ENCODE data around the gene MATK.

MATK gene

DNA sequence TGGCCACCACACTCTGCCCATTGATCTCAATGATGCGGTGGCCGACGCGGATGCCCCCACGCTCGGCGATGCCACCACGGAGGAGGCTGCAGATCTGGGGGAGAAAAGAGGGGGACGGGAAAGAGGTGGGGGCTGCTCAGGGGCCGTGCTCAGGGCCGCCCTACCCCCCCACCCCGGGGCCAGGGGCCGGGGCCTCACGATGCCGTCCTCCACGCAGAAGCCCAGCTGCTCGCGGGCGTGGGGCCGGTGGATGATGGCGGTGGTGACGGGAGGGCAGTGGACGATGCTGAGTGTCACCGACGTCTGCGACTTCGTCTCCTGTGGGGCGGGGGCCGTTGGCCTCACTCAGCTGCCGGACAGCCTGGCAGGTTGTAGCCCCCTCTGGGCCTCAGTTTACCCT lies 34.9 kb downstream of the MATK start:
- no peak for DNase-seq (ENCODE audit: low read depth in 2 of 2)

DNA sequence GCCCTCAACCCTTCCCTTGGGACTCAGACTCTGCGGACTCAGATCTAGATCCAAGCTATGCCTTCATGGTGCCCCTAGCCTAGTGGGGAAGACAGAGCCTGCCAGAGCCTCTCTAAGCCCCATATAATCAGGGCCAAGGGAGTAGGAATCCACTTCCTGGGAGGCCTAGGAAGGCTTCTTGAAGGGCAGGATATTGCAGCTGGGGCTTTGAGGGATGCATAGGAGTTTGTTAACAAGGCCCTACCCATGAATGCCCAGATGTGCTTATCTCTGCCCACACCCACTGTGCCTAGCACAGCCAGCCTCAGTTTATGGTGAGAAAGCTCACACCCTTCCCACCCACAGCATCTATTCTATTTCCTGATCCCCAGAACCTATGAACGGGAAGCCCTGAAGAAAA lies 36.0 kb downstream of the MATK start:
- no peak for DNase-seq (ENCODE audit: low read depth in 2 of 2)

DNA sequence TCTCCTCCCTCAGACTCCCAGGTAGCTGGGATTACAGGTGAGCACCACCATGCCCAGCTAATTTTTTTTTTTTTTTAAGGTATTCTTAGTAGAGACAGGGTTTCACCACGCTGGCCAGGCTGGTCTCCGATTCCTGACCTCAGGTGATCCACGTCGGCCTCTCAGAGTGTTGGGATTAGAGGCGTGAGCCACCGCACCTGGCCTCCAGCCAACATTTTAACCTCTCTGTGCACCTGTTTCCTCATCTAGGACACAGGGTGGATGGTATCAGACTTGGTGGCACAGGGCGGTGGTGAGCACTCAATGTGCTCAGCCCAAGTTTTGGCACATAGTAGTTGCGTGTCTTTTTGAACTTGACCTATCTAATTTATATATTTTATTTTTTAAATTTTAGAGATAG lies 37.2 kb downstream of the MATK start:
- no peak for DNase-seq (ENCODE audit: low read depth in 2 of 2)

DNA sequence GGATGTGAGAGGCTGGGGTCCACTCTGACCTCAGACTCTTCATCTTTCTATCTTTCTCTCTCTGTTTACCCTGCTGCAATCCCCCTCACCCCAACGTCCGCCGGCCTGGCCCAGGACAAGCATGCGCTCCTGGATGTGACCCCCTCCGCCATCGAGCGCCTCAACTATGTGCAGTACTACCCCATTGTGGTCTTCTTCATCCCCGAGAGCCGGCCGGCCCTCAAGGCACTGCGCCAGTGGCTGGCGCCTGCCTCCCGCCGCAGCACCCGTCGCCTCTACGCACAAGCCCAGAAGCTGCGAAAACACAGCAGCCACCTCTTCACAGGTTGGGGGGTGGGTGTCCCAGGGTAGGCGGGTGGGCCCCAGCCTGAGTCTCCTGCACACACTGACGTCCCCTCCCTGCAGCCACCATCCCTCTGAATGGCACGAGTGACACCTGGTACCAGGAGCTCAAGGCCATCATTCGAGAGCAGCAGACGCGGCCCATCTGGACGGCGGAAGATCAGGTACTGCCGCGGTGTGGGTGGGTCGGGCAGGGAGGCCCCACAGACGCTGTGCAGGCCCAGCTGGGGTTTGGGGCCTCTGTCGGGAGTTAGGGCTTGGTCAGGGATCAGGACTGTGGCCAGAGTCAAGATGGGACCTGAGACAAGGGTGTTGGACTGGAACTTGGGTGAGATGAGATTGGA lies 39.7 kb downstream of the MATK start:
- DNase-seq (ENCODE audit: low read depth in 2 of 2) = no peak

DNA sequence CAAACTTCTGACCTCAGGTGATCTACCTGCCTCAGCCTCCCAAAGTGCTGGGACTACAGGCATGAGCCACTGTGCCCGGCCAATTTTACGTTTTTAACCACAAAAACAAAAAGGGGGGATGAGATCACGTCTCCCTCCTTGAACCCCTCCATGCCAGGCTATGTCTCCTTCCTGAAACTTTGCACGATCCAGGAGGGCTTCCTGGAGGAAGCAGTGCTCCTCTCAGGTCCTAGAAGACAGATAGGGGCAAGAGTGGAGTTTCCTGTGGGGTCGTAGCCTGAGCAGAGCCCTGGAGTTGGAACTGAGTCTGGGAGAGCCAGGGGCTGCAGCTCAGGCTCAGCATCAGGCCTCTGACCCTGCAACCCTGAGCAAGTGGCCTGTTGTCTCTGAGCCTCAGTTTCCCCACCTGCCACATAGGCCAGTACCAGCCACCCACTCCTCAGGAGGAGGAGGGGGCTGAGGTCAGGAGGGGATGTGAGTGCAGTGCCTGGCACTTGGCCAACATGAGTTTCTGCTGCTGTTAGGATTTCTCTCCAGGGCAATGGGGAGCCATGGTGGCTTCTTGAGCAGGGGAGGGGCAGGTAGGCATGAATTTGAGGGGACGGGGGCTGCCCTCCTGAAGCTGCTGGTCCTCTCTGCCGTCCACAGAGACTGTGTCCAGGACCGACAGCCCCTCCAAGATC lies 40.7 kb downstream of the MATK start:
- DNase-seq (ENCODE audit: low read depth in 2 of 2) = no peak

DNA sequence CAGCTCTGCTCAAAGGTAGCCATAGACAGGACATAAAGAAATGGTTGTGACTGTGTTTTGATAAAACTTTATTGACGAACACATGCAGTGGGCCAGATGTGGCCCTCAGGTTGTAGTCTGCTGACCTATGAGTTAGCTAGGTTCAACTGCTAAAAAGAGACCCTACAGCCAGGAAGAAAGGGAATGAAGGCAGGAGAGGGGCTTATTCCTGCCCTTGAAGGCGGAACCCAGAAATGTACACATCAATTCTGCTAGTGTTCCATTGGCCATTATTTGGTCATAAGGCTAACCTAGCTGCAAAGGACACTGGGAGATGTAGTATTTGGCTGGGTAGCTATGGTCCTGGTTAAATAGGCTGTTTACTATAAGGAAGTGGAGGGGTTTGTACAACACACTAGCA lies 42.7 kb downstream of the MATK start:
- no peak for DNase-seq (ENCODE audit: low read depth in 2 of 2)

DNA sequence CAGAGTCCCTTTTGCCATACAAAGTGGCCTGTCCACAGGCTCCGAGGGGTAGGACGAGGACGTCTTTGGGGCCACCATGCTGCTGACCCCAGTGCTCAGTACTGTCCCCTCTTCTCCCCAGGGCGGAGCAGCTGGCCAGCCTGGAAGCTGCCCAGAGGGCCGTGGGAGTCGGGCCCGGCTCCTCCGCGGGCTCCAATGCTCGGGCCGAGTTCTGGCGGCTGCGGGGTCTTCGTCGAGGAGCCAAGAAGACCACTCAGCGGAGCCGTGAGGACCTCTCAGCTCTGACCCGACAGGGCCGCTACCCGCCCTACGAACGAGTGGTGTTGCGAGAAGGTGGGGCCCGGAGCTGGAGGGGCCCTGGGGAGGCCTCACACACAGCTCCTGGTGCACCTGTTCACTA lies 45.8 kb downstream of the MATK start:
- DNase-seq (ENCODE audit: low read depth in 2 of 2) = no peak

DNA sequence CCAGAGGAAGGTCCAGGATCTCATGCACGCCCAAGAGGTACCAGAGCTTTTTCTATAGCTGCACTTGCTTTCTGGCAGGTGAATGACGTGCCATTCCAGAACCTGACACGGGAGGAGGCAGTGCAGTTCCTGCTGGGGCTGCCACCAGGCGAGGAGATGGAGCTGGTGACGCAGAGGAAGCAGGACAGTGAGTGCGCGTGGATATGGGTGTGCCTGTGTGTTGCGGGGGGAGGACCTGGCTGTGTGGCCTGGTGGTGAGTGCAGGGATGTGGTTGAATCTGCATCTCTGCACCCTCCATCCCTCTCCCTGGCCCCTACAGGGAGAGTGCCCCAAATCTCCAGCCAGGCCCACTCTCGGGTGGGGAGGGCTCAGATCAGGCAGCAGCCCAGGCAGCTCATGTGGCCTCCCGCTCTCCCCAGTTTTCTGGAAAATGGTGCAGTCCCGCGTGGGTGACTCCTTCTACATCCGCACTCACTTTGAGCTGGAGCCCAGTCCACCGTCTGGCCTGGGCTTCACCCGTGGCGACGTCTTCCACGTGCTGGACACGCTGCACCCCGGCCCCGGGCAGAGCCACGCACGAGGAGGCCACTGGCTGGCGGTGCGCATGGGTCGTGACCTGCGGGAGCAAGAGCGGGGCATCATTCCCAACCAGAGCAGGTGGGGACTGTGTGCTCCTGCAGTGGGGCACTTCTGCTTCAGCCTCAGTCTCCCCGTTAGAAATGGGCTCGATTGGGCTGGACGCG lies 47.5 kb downstream of the MATK start:
- DNase-seq (ENCODE audit: low read depth in 2 of 2) = no peak

DNA sequence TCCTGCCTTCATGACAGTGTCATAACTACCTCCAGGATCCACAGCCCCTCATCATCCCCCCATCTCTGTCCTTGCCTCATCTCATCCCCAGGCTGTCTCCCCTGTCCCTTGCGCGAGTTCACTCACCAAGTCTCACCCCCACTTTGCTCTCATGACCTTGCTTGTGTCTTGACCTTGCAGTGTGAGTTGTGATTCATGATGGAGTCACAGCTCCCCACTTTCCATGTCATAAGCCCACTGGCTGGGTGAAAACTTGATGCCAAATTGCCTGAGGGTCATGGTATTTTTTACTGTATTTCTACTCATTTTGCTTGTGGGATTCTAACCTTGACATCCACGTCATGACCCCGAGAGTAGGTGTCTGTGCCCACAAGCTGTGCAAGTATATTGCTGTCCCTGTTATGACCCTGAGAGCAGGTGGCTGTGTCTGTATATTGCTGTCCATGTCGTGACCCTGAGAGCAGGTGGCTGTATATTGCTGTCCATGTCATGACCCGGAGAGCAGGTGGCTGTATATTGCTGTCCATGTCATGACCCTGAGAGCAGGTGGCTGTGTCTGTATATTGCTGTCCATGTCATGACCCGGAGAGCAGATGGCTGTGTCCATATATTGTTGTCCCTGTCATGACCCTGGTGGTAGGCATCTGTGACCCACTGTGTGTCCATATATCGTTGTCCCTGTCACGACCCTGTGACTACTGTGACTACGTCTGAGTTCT lies 48.5 kb downstream of the MATK start:
- DNase-seq (ENCODE audit: low read depth in 2 of 2) = no peak

DNA sequence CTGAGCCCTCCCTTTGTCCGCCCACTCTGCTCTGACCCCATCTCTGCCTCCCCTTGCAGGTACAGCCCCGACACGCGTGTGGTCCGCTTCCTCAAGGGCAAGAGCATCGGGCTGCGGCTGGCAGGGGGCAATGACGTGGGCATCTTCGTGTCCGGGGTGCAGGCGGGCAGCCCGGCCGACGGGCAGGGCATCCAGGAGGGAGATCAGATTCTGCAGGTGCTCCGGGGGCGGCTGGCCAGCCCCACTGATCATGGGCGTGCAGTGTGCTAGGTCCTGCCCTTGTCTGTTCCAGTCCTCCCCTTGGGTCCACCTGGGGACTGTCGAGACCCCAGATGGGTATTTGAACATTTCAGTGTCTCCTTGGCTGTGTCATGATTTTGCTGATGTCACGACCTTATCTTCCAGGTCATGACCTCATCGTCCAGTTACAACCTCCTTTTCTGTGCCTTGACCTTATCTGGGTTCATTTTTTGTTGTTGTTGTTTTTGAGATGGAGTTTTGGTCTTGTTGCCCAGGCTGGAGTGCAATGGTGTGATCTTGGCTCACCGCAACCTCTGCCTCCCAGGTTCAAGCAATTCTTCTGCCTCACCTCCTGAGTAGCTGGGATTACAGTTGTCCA lies 50.0 kb downstream of the MATK start:
- DNase-seq (ENCODE audit: low read depth in 2 of 2) = no peak

DNA sequence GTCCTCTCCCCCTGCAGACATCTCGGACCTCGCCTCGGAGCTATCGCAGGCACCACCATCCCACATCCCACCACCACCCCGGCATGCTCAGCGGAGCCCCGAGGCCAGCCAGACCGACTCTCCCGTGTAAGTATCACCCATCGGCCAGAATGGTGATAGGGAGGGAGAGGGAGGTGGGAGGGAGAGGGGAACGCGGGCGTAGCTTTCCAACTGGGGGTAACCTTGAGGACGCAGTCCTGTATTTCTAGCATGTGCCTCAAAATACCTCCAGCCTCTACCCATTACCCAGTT lies 51.9 kb downstream of the MATK start:
- DNase-seq (ENCODE audit: low read depth in 2 of 2) = no peak

DNA sequence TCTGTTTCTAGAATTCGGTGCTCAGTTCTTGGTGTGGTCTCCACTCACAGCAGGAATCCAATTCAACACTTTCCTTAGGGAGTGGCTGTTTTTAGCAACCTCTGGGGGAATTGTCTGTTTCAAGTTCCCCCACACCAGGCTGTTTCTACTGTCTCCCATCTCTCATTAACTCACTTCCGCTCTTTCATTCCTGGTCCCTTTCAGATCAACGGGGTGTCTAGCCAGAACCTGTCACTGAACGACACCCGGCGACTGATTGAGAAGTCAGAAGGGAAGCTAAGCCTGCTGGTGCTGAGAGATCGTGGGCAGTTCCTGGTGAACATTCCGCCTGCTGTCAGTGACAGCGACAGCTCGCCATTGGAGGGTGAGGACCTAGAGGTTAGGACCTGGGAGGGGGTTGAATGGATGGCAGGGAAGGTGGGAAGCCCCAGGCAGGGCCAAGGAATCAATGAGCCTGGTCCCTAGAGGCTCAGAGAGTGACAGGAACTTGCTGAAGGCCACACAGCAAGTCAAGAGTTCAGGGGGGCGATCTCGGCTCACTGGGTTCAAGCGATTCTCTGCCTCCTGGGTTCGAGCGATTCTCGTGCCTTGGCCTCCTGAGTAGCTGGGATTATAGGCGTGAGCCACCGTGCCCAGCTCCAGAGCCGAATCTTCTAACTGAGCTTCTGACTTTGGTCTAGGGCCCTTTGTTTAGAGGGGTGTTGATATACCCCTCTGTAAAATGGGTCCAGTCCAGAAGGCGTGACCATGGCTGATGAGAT lies 52.5 kb downstream of the MATK start:
- DNase-seq (ENCODE audit: low read depth in 2 of 2) = no peak

DNA sequence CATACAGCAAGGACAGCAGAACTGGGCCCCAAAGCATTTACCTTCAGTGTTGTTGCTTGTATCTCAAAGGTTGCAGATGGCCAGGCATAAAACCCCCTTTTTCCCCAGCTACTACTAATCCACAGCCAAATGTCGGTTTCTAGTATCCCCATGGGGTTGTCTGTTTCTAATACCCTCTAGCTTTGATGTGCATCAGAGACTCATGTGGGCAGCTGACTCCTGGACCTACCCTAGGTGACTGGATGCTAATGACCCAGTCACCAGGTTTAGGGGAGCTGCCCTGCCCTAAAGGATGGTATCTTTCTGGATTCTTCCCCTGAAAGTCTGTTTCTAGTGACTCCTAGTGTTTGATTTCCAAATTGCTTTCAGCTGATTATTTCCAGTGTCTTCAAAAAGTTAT lies 54.1 kb downstream of the MATK start:
- DNase-seq (ENCODE audit: low read depth in 2 of 2) = no peak

DNA sequence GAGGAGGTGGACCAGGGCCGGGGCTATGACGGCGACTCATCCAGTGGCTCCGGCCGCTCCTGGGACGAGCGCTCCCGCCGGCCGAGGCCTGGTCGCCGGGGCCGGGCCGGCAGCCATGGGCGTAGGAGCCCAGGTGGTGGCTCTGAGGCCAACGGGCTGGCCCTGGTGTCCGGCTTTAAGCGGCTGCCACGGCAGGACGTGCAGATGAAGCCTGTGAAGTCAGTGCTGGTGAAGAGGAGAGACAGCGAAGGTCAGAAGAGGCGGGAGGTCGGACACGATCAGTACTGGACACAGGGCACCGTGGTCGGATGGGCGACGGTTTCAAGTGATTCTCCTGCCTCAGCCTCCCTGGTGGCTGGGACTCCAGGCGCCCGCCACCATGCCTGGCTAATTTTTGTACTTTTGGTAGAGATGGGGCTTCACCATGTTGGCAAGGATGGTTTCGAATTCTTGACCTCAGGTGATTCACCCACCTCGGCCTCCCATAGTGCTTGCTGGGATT lies 55.7 kb downstream of the MATK start:
- DNase-seq (ENCODE audit: low read depth in 2 of 2) = no peak
